IgD-negative memory B cell (primary cell): Measurements from ENCODE around the gene RAP1A. TPM values are rescaled to one million over a fixed set of nuclear protein-coding genes. Genes with fewer than 3 reads are reported as not detected.
A peak's percentile ranks its signal among the peaks of the same experiment; 100 is the strongest.
"Not testable (repeated sequence)": the region's sequence is repeated elsewhere in the genome, so short reads cannot be mapped to it uniquely, and the experiment has no call there.

Experiments used
- H3K27ac Mint-ChIP-seq, 3 donors: one replicate each; pipeline ENCODE4 v1.8.0; 2020 to 2022; ENCODE audit warnings: mild to moderate bottlenecking in 3 of 3, mixed read lengths in 3 of 3, moderate library complexity in 1 of 3
- H3K27me3 Mint-ChIP-seq: one replicate; pipeline ENCODE4 v1.8.0; 2021; ENCODE audit warnings: mixed read lengths
- H3K36me3 Mint-ChIP-seq: one replicate; pipeline ENCODE4 v1.8.0; 2020; ENCODE audit warnings: mild to moderate bottlenecking, mixed read lengths
- H3K4me1 Mint-ChIP-seq, 3 donors: one replicate each; pipeline ENCODE4 v1.8.0; 2020 to 2022; ENCODE audit warnings: mixed read lengths in 3 of 3, mild to moderate bottlenecking in 1 of 3
- H3K4me3 Mint-ChIP-seq, 4 donors: one replicate each; pipeline ENCODE4 v1.8.0; 2020 to 2022; ENCODE audit warnings: mild to moderate bottlenecking in 4 of 4, mixed read lengths in 4 of 4, moderate library complexity in 3 of 4
- H3K9me3 Mint-ChIP-seq, 3 donors: one replicate each; pipeline ENCODE4 v1.8.0; 2020 to 2021; ENCODE audit warnings: mixed read lengths in 3 of 3, mild to moderate bottlenecking in 1 of 3
- polyA plus RNA-seq: library from polyadenylated mRNA; unstranded; fragments of 300-500 nt; fragmentation: Illumina TruSeq; gene quantifications from one replicate; pipeline ENCODE4 v1.2.3, GENCODE V29; 2021

Gene RAP1A
- polyA plus RNA-seq, 1 donor from 2014 or later = 44.9 TPM

DNA sequence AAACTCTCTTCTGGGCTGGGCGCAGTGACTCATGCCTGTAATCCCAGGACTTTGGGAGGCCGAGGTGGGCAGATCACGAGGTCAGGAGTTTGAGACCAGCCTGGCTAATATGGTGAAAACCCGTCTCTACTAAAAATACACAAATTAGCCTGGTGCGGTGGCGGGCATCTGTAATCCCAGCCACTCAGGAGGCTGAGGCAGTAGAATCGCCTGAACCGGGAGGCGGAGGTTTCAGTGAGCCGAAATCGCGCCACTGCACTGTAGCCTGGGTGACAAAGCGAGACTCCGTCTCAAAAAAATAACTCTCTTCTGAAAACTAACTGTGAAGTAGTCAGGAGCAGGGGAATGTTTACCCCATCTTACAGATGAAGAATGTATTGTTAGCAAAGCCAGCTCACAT is 122.7 kb downstream of the RAP1A start:
- not testable (repeated sequence) for H3K36me3 Mint-ChIP-seq, H3K27ac Mint-ChIP-seq, H3K9me3 Mint-ChIP-seq
- peaks cover 17% of the 10 kb centered on the region for H3K27me3 Mint-ChIP-seq
- H3K4me3 Mint-ChIP-seq = peak overlapping the region in 1 of 4 donors; percentile 91
- peaks cover 9 to 19% (median 12%) of the 10 kb centered on the region in 3 donors for H3K4me1 Mint-ChIP-seq

- H3K9me3 Mint-ChIP-seq = no peaks in the 10 kb centered on the region
- no peaks in the 10 kb centered on the region for H3K36me3 Mint-ChIP-seq
- peaks cover 12% of the 10 kb centered on the region for H3K27me3 Mint-ChIP-seq
- H3K4me1 Mint-ChIP-seq = peaks cover 7 to 11% (median 9%) of the 10 kb centered on the region in 3 donors
- H3K27ac Mint-ChIP-seq = no peak overlapping the region
- H3K4me3 Mint-ChIP-seq = peak overlapping the region in 1 of 4 donors; percentile 22
Measured at GRCh38 chr1:111742938-111743549, 123.5 kb downstream of the RAP1A start.

GRCh38 chr1:111743679-111744101 is 124.1 kb downstream of the RAP1A start:
- Mint-ChIP-seq H3K4me3 (peak overlapping the region in 1 of 4 donors; percentile 13), H3K9me3 (no peaks in the 10 kb centered on the region), H3K27ac (no peak overlapping the region), H3K27me3 (peaks cover 12% of the 10 kb centered on the region), H3K4me1 (peaks cover 5 to 10% (median 8%) of the 10 kb centered on the region in 3 donors), H3K36me3 (no peaks in the 10 kb centered on the region)

DNA sequence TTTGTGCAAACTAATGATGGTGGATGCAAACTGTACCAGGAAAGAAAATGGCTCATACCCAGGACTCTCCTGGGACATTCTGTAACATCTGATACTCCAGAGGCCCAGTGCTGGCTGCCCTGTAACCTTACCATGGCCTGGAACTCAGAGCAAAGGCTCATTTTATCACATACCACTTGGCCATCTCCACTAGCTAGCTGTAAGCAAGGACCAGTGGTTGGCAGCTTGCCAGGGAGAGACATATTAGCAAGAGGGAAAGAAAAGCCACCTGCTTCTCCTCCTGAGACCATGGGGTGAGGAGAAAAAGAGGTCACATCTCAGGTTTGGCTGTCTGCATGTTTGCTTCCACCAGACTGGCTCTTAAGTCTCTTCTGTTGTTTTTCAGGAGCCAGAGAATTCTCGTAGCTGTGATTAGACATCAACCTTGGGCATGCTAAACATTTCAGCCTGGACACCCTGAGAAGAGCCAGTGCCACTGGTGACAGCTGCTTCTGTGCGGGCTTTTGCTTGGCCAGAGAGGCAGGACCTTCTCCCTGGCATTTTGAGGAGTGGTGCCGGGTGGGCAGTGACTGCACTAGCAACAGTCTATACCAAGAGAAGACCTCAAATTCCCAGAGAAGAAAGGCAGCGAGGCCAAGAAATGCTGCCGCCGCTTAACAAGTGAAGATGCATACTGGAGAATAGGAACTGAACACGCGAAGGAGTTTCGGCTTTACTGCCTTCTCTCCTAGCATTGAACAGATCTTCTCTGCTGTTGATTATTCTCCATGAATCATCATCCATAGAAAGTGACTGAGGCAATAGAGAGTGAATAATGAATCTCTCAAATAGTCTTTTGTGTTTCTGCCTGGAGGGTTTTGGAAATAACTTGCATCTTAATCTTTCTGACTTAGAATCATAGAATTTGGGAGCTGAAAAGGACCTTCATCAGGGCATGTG is 126.4 kb downstream of the RAP1A start:
- no peaks in the 10 kb centered on the region for H3K36me3 Mint-ChIP-seq
- H3K27ac Mint-ChIP-seq = no peak overlapping the region
- no peak overlapping the region for H3K4me3 Mint-ChIP-seq
- peaks cover 0 to 4% (median 1%) of the 10 kb centered on the region in 3 donors for H3K4me1 Mint-ChIP-seq
- H3K9me3 Mint-ChIP-seq = no peaks in the 10 kb centered on the region
- peaks cover 7% of the 10 kb centered on the region for H3K27me3 Mint-ChIP-seq

GRCh38 chr1:111746614-111746999 is 127.0 kb downstream of the RAP1A start:
- Mint-ChIP-seq H3K9me3 (no peaks in the 10 kb centered on the region), H3K4me3 (no peak overlapping the region), H3K27me3 (peaks cover under 1% of the 10 kb centered on the region), H3K36me3 (no peaks in the 10 kb centered on the region), H3K4me1 (peaks cover 0 to 4% (median 0%) of the 10 kb centered on the region in 3 donors), H3K27ac (no peak overlapping the region)

GRCh38 chr1:111747282-111747734 is 127.7 kb downstream of the RAP1A start:
- H3K27me3 Mint-ChIP-seq = no peaks in the 10 kb centered on the region
- H3K4me3 Mint-ChIP-seq = no peak overlapping the region
- H3K36me3 Mint-ChIP-seq = no peaks in the 10 kb centered on the region
- peaks cover 0 to 4% (median 0%) of the 10 kb centered on the region in 3 donors for H3K4me1 Mint-ChIP-seq
- no peaks in the 10 kb centered on the region for H3K9me3 Mint-ChIP-seq
- peak overlapping the region in 1 of 3 donors; percentile 74 for H3K27ac Mint-ChIP-seq

DNA sequence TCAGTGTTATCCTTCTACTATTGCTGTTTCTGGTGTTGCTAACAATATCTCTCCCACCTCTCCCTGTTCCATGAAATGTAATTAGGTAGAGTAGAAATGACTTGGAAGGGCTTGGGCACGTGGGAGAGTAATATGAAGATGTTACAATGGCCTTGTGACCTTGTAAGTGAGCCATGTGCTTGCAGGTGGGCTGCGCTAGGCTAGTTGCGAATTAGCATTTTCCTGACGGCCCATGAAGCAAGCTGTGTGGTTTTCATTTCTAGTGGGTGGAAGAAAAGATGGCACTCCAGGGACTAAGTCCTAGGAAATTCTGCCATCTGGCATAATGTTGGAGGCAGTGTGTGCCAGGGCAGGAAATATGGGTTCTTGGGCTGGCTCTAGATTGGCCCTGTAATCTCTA is 128.4 kb downstream of the RAP1A start:
- no peaks in the 10 kb centered on the region for H3K27me3 Mint-ChIP-seq
- H3K9me3 Mint-ChIP-seq = no peaks in the 10 kb centered on the region
- H3K36me3 Mint-ChIP-seq = no peaks in the 10 kb centered on the region
- no peak overlapping the region for H3K4me3 Mint-ChIP-seq
- peak overlapping the region in 1 of 3 donors; percentile 5 for H3K27ac Mint-ChIP-seq
- H3K4me1 Mint-ChIP-seq = peaks cover 0 to 4% (median 0%) of the 10 kb centered on the region in 3 donors

DNA sequence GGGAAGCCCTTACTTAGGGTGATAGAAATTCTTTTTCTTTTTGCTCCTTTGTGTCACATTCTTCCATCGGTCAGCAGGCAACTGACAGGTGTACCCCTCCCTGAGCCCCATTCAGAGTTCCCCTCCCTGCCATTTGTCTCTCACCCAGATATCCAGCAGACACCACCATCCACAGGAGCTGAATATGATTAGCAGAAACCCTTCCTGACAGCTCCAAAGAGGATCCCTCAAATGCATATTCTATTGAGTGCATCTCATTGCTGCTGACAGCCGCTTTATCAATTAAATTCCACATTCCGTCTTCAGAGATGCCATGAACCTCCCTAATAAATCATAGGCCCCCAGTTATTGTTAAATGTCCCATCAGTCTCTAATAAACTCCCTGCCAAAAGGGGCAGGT is 130.0 kb downstream of the RAP1A start:
- no peak overlapping the region for H3K4me3 Mint-ChIP-seq
- no peaks in the 10 kb centered on the region for H3K36me3 Mint-ChIP-seq
- H3K27ac Mint-ChIP-seq = no peak overlapping the region
- H3K4me1 Mint-ChIP-seq = peaks cover under 1 to 8% (median 1%) of the 10 kb centered on the region in 3 donors
- no peaks in the 10 kb centered on the region for H3K27me3 Mint-ChIP-seq
- H3K9me3 Mint-ChIP-seq = no peaks in the 10 kb centered on the region

- H3K4me1 Mint-ChIP-seq = peaks cover 4 to 12% (median 10%) of the 10 kb centered on the region in 3 donors
- no peaks in the 10 kb centered on the region for H3K36me3 Mint-ChIP-seq
- H3K4me3 Mint-ChIP-seq = no peak overlapping the region
- H3K27ac Mint-ChIP-seq = peak overlapping the region in 2 of 3 donors; percentile 18 to 53
- no peaks in the 10 kb centered on the region for H3K27me3 Mint-ChIP-seq
- H3K9me3 Mint-ChIP-seq = no peaks in the 10 kb centered on the region
Measured at GRCh38 chr1:111750856-111751255, 131.3 kb downstream of the RAP1A start.

DNA sequence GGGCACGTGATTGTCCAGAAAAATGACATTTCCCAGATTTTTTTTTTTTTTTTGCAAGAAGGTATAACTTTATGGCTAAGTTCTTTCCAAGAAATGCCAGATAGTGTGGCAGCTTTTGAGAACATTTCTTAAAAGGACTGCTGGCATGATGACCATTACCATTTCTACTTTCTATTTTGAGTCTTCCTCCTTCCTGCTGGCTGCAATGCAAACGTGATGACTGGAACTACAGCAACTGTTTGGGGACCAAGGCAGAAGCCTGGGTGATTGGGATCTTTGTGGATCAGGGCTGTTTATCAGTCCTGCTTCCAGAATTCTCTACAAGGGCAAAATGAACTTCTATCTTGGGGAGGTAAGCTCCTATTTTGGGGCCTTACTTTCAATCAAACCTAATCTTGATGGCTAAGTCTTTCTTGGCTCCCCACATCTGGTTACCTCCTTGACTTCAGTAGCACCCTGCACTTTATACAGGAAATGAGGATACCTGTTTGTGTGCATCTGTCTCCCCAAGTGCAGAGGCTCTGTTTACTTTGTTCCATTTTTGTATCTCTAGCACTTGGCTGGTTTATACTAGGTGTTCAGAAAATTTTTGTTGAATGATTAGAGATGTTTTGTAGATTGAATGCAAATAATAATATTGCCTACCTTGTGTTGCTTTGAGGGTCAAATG is 132.5 kb downstream of the RAP1A start:
- Mint-ChIP-seq H3K27me3 (no peaks in the 10 kb centered on the region), H3K4me3 (peak overlapping the region in 1 of 4 donors; percentile 36), H3K36me3 (no peaks in the 10 kb centered on the region), H3K9me3 (no peaks in the 10 kb centered on the region), H3K4me1 (peaks cover 8 to 19% (median 17%) of the 10 kb centered on the region in 3 donors), H3K27ac (peak overlapping the region in 2 of 3 donors; percentile 53 to 71)

DNA sequence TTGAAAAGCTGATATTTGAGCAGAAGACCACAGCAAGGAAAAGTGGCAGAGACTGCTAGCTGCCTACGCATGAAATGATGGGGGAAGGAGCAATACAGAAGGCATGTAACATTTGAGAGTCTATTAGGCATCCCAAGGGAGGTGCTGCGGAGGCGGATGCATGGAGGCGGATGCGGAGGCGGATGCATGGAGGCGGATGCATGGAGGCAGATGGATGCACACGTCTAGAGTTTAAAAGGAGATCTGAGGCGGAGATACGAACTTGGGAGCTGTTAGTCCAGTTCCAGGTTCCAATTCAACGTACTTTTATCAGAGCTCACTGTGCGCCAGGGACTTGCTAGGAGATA is 135.4 kb downstream of the RAP1A start:
- H3K36me3 Mint-ChIP-seq = peaks cover 2% of the 10 kb centered on the region
- no peaks in the 10 kb centered on the region for H3K27me3 Mint-ChIP-seq
- H3K4me3 Mint-ChIP-seq = peak overlapping the region; percentile 94 to 100 (median 98)
- H3K4me1 Mint-ChIP-seq = peaks cover 15 to 23% (median 22%) of the 10 kb centered on the region in 3 donors
- H3K9me3 Mint-ChIP-seq = no peaks in the 10 kb centered on the region
- H3K27ac Mint-ChIP-seq = peak overlapping the region; percentile 95 to 99 (median 99)

GRCh38 chr1:111755331-111756123 is 135.9 kb downstream of the RAP1A start, which contains the start of gene DDX20:
TSS of gene DDX20 (plus strand) at chr1:111755901. CDS start at chr1:111755925, 24 bp downstream.
- H3K27me3 Mint-ChIP-seq = no peaks in the 10 kb centered on the region
- peaks cover 2% of the 10 kb centered on the region for H3K36me3 Mint-ChIP-seq

GRCh38 chr1:111756124-111756513 is 136.5 kb downstream of the RAP1A start:
- H3K4me1 Mint-ChIP-seq = peaks cover 15 to 23% (median 22%) of the 10 kb centered on the region in 3 donors

More at GRCh38 chr1:111755331-111756123, 135.9 kb downstream of the RAP1A start, which contains the start of gene DDX20:
- peak within 1 kb of the TSS; percentile 94 to 100 (median 98) for H3K4me3 Mint-ChIP-seq
- H3K4me1 Mint-ChIP-seq = peaks cover 15 to 23% (median 22%) of the 10 kb centered on the region in 3 donors
- no peaks in the 10 kb centered on the region for H3K9me3 Mint-ChIP-seq
- peak within 1 kb of the TSS; percentile 95 to 99 (median 99) for H3K27ac Mint-ChIP-seq

DNA sequence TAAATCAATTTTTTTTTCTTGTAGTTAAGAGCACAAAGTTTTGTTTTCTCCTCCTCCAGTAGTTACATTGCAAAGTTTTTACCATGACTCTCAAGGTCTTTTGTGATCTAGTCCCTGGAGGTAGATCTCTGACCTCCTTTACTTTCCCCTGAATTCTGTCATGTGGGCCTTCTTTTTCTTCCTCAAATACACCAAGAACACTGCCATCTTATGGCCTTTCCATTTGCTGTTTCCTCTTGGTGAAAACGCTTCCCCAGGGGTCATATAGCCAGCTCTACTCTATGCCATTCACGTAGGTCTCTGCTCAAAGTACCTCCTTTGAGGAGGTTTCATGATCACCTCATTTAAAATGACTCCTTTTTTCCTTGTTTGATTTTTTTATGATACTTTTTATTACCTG is 138.8 kb downstream of the RAP1A start:
- H3K9me3 Mint-ChIP-seq = no peaks in the 10 kb centered on the region
- H3K4me1 Mint-ChIP-seq = peaks cover 15 to 23% (median 22%) of the 10 kb centered on the region in 3 donors
- H3K27ac Mint-ChIP-seq = peak overlapping the region in 1 of 3 donors; percentile 70
- H3K4me3 Mint-ChIP-seq = peak overlapping the region in 2 of 4 donors; percentile 34 to 65
- peaks cover 6% of the 10 kb centered on the region for H3K36me3 Mint-ChIP-seq
- H3K27me3 Mint-ChIP-seq = no peaks in the 10 kb centered on the region

More at GRCh38 chr1:111756124-111756513, 136.5 kb downstream of the RAP1A start:
- Mint-ChIP-seq H3K36me3 (peaks cover 4% of the 10 kb centered on the region), H3K27ac (peak overlapping the region; percentile 95 to 99 (median 99)), H3K4me3 (peak overlapping the region; percentile 94 to 100 (median 98)), H3K9me3 (no peaks in the 10 kb centered on the region), H3K27me3 (no peaks in the 10 kb centered on the region)
